Measurements from ENCODE around the gene ALOX15.
"Not testable (repeated sequence)": the region's sequence is repeated elsewhere in the genome, so short reads cannot be mapped to it uniquely, and the experiment has no call there.

ALOX15 gene

DNA sequence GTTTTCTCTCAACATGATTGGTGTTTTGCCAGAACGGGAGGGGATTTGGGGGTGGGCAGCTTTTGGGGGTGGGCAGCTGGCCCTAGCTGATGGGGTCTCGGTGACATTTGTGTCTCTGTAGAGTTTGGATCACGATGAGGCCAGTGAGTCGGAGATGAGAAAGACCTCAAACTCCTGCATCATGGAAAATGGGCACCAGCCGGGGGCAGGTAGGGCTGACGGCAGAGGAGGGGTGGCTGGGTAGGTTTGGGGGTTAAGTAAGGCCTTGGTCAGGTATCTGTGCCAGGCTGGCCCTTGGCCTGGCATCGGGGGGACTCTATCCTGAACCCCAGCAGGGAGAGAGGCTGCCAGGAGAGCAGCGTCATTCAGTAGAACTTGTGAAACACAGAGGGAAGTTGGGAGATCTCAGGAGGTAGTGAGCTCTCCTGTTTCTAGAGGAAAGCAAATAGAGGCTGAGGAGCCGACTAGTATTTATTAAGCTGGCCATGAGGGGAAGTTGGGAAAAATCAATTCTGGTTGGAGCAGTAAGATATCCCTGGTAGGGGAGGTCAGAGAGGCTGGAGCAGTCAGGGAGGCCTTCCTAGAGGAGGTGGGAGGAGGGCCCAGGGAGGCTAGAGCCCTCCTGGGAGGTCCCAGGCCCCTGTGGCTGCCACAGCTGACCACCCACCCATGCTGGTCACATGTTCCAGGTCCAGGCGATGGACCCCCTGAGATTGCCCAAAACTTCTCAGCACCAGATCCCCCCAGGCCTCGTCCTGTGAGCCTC lies 49.1 kb downstream of the ALOX15 start:
- no peak for DNase-seq (ENCODE audit: low read depth)

DNA sequence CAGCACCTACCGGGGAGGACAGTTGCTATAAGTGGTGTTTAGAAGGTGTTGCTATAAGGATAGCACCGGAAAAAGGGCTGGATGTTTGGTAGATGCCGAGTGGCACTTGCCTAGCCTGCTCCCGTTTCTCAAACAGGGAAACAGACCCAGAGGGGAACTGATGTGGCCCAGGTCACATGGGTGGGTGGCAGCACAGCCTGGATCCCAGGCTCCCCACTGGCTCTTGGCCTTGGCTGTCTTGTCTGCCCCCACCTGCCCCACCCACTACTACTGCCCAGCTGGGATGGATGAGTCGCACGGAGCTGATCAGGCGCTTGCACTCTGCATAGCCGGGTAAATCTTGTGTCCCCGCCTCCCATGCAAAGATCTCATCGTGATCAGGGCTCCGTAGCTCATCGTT lies 49.9 kb downstream of the ALOX15 start:
- no peak for DNase-seq (ENCODE audit: low read depth)

DNA sequence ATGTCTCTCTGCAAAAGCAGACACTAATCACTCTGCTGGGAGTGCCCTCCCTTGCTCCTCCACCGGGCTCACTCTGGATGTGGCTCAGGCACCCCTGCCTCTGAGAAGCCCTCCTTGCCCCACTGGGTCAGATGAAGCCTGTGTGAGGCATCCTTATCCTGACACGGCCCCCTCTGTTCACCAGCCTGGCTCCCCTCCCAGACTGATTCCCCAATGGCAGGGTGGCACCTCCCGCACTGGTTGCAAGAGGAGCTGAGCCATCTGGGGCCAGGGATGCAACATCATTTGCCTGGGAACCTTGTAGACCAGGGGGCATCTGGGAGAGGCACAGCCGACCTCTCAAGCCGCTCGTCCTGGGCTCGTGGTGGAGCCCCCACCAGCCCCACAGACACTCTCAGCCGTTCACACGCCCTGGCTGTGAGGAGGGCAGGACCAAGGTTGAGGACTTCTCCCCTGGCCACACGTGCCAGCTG lies 50.5 kb downstream of the ALOX15 start:
- no peak for DNase-seq (ENCODE audit: low read depth)

DNA sequence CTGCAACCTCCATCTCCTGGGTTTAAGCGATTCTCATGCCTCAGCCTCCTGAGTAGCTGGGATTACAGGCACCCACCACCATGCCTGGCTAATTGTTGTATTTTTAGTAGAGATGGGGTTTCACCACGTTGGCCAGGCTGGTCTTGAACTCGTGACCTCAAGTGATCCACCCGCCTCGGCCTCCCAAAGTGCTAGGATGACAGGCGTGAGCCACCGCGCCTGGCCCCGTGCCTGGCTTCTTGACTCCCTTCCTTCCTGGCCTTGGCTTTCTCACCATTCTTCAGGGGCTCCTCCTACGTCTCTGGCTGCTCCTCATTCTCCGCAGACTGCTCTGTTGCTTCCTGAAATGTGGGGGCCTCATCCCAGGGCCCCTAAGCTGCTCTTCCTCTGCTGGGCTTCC lies 51.4 kb downstream of the ALOX15 start:
- not testable (repeated sequence) for DNase-seq (ENCODE audit: low read depth)

DNA sequence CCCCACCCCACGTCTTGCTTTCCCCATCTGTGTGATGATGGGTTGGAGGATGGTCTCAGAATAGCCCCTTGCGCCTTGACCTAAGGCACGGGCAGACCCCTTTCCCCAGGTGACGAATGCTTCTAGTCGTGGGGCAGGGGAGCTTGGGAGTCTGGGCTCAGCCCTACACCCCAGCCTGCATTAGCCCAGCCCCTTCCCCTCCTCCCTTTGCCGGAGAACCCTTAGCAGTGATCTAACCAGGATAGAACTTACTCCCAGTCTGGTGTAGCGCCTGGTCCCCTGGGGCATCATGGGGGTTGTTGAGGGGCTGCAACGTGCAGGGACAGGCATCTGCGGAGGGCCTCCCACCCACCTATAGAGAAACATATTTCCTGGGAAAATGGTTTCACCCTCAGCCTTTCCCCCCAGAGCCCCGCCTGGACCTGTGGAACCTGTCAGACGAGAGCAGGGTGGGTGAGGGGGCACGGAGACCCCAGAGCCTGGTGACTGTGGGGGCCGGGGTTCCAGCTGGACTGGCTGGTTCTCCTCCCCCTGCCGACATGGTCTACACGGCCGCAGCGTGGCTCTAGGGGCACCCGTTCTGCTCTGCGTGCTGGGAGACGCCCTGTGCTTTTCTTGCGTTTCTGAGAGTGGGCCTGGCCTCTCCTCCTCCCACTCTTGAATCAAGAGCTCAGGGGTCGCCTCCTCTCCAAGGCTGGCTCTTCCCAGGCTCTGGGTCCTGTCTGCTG lies 52.4 kb downstream of the ALOX15 start:
- no peak for DNase-seq (ENCODE audit: low read depth)

DNA sequence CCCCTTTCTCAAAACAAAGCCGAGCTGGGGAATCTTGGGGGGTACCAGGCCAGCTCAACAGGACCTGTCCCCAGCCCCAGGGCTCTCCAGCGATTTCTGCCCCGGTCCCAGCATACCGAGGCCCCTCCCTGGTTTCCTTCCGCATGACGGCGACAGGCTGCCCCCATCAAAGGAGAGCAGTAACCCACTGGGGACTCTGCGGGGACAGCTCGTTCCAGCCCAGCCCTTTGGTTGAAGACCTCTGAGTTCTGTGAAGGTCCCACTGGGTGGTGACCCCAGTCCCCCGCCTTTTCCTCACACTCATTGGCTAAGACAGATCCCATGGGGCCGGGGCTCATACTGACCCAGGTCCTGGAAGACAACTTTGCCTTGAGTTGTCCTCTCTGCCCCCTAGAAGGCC lies 53.1 kb downstream of the ALOX15 start:
- no peak for DNase-seq (ENCODE audit: low read depth)

DNA sequence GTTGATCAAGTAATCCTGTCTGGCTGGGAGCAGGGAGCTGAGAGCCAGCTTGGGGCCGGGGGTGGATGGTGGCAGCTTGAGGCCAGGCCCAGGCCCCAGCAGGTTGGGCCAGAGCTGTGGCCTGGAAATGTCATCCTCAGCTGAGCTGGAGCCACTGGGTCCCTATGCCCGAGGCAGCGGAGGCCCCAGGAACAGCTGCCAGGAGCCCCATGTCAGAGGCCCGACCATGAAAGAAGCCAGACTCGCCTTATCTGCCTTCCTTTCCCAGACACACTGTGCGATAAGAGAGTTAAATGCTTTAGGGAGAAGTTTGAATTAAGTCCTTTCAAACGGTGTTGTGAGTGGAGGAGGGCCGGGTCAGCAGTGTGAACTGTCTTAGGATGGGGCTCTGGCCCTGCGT lies 53.7 kb downstream of the ALOX15 start:
- DNase-seq (ENCODE audit: low read depth), result no peak

DNA sequence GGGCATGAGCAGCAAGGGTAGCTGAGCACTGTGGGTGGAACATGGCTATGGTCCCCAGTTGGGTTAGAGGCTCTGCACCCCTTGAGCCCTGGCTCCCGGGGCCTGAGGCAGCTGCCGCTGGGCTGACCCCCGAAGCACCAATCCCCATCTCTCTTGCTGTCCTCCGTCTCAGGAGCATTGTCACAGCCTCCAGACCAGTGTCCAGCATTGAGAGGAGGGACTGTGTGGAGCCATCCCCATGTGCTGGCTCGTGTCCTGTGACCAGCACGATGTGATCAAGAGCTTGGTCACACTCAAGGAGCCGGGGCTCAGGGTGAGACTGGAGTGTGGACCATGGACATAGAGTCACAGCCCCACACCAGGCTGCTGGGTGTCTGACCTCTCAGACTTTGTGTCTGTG lies 54.3 kb downstream of the ALOX15 start:
- DNase-seq (ENCODE audit: low read depth), result no peak

DNA sequence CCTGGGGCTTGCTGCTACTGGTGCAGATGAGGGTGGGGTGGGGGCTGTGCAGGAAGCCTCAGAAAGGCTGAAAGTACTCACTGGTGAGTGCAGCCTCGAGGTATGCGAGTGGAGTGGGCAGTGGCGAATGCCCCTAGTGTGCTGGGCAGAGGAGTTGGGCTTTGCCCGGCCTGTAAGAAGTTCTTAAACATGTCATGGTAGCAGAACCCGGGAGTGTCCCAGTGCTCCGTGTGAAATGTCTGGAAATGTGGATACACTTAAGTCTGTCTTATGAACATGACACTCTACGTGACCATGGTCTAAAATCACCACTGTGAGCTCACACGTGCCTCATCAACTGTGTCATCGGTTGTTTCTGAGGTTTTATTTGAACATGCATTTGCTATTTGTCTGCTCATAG lies 55.4 kb downstream of the ALOX15 start:
- DNase-seq (ENCODE audit: low read depth), result no peak

DNA sequence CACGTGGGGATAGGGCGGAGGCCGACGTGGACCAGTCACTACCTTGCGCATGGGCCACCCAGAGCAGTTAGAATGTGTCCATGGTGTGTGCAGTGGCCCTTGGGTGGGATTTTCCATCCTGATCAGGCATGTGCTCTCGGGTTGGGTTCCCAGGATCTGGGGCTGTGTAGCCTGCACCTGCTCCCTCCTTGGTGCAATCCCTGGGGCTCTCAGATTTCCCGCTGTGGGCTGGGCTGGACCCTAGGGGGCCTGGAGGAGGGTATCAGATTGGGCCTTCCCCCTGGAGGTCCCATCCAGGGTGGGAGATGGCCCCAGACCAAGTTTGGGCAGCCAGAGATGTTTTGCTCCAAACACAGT lies 55.9 kb downstream of the ALOX15 start:
- no peak for DNase-seq (ENCODE audit: low read depth)

DNA sequence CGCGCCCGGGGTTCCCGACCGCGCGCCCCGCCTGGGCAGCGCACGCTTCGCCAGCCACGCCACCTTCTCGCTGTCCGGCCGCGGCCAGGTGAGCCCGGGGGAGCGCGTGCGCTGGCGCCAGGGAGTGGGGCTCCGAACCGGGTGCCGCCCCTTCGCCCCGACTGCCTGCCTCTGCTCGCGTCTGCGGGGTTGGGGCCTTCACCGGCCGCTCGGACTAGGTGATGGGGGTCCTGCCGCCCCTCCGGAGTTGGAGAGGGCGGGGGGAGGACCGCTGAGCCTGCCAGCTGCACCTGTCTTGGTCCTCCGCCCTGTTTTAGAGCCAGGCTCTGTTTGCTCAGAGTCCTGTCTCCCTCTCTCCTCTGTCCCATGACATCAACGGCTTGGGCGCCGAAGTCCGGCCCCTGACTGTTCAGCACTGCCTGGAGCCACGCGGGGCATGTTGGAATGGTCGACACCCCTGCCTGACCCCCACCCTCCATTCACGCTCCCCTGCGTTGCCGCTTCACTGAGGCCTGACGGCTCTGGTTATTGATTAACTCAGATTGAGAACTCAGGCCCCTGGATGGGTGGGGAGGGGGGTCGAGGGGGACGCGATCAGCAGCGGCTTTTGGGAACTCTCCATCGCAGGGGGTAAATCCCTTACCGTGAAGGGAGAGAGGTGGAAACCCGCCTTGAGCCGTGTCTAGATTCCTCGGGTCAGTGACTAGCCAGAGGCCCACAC lies 56.4 kb downstream of the ALOX15 start:
- no peak for DNase-seq (ENCODE audit: low read depth)

DNA sequence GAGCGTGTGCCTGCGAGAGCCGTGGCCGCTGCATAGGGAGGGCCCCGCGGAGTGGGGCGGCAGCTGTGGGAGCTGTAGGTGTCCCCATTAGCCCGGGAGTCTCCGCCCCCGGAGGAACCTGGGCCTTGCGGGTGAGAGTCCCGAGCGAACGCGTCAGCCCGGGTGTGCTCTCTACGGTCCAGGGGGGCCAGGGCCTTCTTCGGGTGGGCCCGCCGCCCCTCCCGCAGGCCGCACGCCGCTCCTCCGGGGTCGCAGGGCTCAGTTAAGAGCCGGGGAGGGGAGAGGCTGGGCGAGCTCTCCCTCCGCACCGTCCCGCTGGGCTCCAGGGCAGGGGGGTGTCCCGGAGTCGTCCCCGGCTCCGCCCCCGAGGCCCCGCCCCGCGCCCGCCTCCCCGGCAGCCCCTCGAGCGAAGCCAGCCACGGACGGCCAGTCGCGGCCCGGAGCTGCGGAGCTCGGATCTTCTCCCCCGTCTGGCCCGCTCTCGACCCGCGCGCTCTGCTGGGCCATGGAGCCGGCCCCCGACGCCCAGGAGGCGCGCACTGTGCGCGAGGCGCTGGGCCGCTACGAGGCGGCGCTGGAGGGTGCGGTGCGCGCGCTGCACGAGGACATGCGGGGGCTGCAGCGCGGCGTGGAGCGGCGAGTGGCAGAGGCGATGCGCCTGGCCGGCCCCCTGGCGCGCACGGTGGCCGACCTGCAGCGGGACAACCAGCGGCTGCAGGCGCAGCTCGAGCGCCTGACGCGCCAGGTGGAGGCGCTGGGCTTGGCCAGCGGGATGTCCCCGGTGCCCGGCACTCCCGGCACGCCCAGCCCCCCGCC lies 57.2 kb downstream of the ALOX15 start, which contains the start of gene SMTNL2:
Gene SMTNL2, plus strand, starts transcription at position 429 of the 816 bp plus-strand sequence. Its CDS starts 77 bp downstream, at position 506.
- no peak for DNase-seq (ENCODE audit: low read depth)

DNA sequence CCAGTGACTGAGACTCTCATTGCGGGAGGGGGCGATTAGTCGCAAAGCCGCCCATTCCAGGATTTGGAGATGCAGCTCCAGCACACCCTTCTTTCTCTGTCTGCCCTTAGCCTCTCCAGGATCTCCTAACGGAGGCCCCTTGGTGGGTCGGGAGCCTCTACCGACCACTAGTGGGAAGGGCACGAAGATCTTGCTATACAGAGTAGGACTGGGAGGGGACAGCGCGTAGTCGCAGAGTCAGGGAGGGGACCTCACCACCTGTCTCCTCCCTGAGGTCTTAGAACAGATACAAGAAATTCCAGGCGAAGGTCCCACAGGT lies 57.7 kb downstream of the ALOX15 start:
- no peak for DNase-seq (ENCODE audit: low read depth)

DNA sequence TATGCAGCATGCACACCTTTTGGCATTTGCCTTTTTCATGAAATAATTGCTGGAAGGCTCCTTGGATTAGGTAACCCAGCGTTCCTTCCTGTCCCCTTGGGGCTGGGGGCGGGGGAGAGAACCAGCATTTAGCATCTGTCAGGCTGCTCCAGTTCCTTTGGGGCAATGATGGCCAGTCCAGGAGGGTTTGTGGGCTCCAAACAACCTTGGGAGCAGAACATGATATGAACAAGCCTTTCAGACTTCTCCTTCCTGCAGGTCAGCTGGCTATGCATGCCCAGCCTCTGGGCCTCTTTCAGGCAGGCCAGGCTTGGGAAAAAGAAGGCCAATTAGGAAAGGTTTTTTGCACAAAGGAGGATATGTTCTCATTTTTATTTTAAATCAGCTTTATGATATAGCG lies 58.3 kb downstream of the ALOX15 start:
- DNase-seq (ENCODE audit: low read depth), result no peak

DNA sequence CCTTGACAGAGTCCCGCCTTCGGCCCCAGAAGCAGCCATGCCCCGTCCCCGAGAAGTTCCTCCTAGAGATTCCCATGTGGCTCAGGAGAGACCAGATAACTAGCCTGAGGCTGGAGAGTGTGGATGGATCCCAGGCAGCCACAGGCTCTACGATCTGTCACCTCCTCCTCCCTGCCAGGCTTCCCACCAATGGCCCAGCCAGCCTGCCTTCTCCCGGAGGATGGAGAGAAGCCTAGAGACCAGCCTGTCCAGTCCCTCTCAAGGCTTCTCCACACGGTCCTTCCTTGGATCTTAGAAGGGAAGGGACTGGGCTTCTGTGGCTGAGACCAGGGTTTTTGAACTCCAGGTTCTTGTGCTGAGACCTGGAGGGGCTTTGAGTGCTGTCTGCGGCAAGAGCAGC lies 58.8 kb downstream of the ALOX15 start:
- no peak for DNase-seq (ENCODE audit: low read depth)

DNA sequence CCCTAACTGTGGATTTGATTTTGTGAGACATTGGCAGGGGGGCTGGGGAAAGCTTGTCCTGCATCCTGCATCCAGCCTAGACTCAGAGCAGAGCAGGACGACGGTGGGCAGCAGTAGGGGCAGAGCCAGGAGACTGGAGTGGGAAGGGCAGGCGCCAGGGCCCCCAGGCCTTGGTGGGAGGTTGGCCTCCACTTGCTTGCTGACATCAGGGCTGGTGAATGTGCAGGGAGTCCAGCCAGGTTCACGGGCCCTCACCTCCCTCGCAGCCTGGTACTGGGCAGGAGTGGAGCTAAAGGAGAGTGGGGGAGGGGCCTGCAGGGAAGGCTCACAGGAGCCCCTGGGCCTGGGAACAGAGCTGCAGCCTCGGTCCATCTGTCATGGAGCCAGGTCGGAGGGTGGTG lies 59.4 kb downstream of the ALOX15 start:
- no peak for DNase-seq (ENCODE audit: low read depth)
